SK-N-SH (cell line): ENCODE data around the gene ATG2A. TPM values are rescaled to one million over a fixed set of nuclear protein-coding genes. Genes with fewer than 3 reads are reported as not detected.
A peak's percentile ranks its signal among the peaks of the same experiment; 100 is the strongest.

Source experiments
- CTCF ChIA-PET: fragments of 300-600, 350-600 bp; formaldehyde crosslinking; extraction: SDS; loops from one replicate; lab custom pipeline; 2021; lab: Yijun Ruan, JAX
- POLR2A ChIA-PET: fragments of 350-600 bp; sonication (Branson Sonifier 250); formaldehyde crosslinking; extraction: SDS; loops from one replicate; lab custom pipeline; 2020; ENCODE audit warnings: antibody characterized with exemption, inconsistent platforms; lab: Yijun Ruan, JAX
- DNase-seq: peaks from one replicate; pipeline ENCODE4 v3.0.0; 2012
- H2AFZ ChIP-seq: fragments of 200-600 bp; sonication (generic); 2 replicates; pipeline ENCODE4 v1.8.1; 2016; ENCODE audit warnings: antibody characterized with exemption, mild to moderate bottlenecking, low read depth
- H3F3A ChIP-seq: fragments of 200-600 bp; sonication (generic); replicated peaks from 2 replicates; pipeline ENCODE3; 2016; ENCODE audit warnings: antibody characterized with exemption, mild to moderate bottlenecking; ENCODE audit not compliant: insufficient read depth
- H3K27ac ChIP-seq, 2 experiments: fragments of 200-500 bp in 1 of 2; fragments of 200-600 bp in 1 of 2; sonication (Bioruptor generic) in 1 of 2; sonication (generic), shearing (Covaris generic) in 1 of 2; 2 replicates each; pipeline versions ENCODE4 v1.5.1 to v1.6.1; 2014 to 2016; ENCODE audit warnings: low read depth in 2 of 2, inconsistent platforms in 1 of 2, low read length in 1 of 2, mild to moderate bottlenecking in 1 of 2, mixed read lengths in 1 of 2
- H3K27me3 ChIP-seq: fragments of 200-600 bp; sonication (generic), shearing (Covaris generic); 2 replicates; pipeline ENCODE4 v1.6.1; 2016; ENCODE audit warnings: mixed run types; ENCODE audit not compliant: insufficient read depth
- H3K36me3 ChIP-seq, 2 experiments: fragments of 200-500 bp in 1 of 2; fragments of 200-600 bp in 1 of 2; sonication (Bioruptor generic) in 1 of 2; sonication (generic) in 1 of 2; replicated peaks in 1 of 2; 2 replicates each; pipeline versions ENCODE3 to v1.5.1; 2014 to 2016; ENCODE audit warnings: low read length in 1 of 2, mild to moderate bottlenecking in 1 of 2; ENCODE audit not compliant: insufficient read depth in 2 of 2, control insufficient read depth in 1 of 2
- H3K4me1 ChIP-seq, 2 experiments: fragments of 200-500 bp in 1 of 2; fragments of 200-600 bp in 1 of 2; sonication (Bioruptor generic) in 1 of 2; sonication (generic), shearing (Covaris generic) in 1 of 2; 2 replicates each; pipeline versions ENCODE4 v1.5.1 to v1.6.1; 2014 to 2016; ENCODE audit warnings: low read depth in 1 of 2, low read length in 1 of 2, mixed run types in 1 of 2; ENCODE audit not compliant: insufficient read depth in 2 of 2, control insufficient read depth in 1 of 2
- H3K4me2 ChIP-seq: fragments of 200-600 bp; sonication (generic), shearing (Covaris generic); 2 replicates; pipeline ENCODE4 v1.6.1; 2017; ENCODE audit warnings: mixed run types
- H3K4me3 ChIP-seq, 2 experiments: fragments of 200-500 bp in 1 of 2; fragments of 200-600 bp in 1 of 2; sonication (Bioruptor generic) in 1 of 2; sonication (generic), shearing (Covaris generic) in 1 of 2; 2 replicates each; pipeline versions ENCODE4 v1.5.1 to v1.8.1; 2014 to 2016; ENCODE audit warnings: low read depth in 2 of 2, inconsistent platforms in 1 of 2, low read length in 1 of 2, mild to moderate bottlenecking in 1 of 2, mixed read lengths in 1 of 2, moderate library complexity in 1 of 2
- H3K79me2 ChIP-seq: fragments of 200-600 bp; sonication (generic); 2 replicates; pipeline ENCODE4 v1.8.1; 2017; ENCODE audit warnings: mild to moderate bottlenecking; ENCODE audit not compliant: insufficient read depth
- H3K9ac ChIP-seq: fragments of 200-600 bp; sonication (generic); 2 replicates; pipeline ENCODE4 v1.6.1; 2017; ENCODE audit warnings: mixed run types
- H3K9me2 ChIP-seq: fragments of 200-600 bp; sonication (generic); 2 replicates; pipeline ENCODE4 v1.6.1; 2017; ENCODE audit warnings: mixed run types
- H3K9me3 ChIP-seq: fragments of 200-600 bp; sonication (generic); 2 replicates; pipeline ENCODE4 v1.6.1; 2017; ENCODE audit warnings: mixed run types, mild to moderate bottlenecking, moderate library complexity
- H4K20me1 ChIP-seq: fragments of 200-600 bp; sonication (generic); 2 replicates; pipeline ENCODE4 v1.6.1; 2017; ENCODE audit warnings: mild to moderate bottlenecking, mixed run types; ENCODE audit not compliant: insufficient read depth
- CTCF ChIP-seq: fragments of 200-600 bp; sonication (generic); IDR thresholded peaks from 2 replicates; pipeline ENCODE4 v1.6.1; 2017; ENCODE audit warnings: antibody characterized with exemption, mild to moderate bottlenecking, moderate library complexity
- GABPA ChIP-seq: IDR thresholded peaks from 2 replicates; pipeline ENCODE4 v1.4.0; 2012; ENCODE audit warnings: low read depth, mild to moderate bottlenecking
- JUND ChIP-seq: IDR thresholded peaks from 2 replicates; pipeline ENCODE4 v1.4.0; 2012
- MEF2A ChIP-seq: IDR thresholded peaks from 2 replicates; pipeline ENCODE4 v1.4.0; 2012; ENCODE audit warnings: low read depth, borderline replicate concordance
- RAD21 ChIP-seq: IDR thresholded peaks from 2 replicates; pipeline ENCODE4 v1.6.1; 2012; ENCODE audit warnings: mild to moderate bottlenecking, low read length
- REST ChIP-seq: IDR thresholded peaks from 2 replicates; pipeline ENCODE4 v1.6.1; 2012; ENCODE audit warnings: mild to moderate bottlenecking, low read depth, low read length, moderate library complexity
- USF1 ChIP-seq: IDR thresholded peaks from 2 replicates; pipeline ENCODE4 v1.4.0; 2012; ENCODE audit warnings: low read depth, borderline replicate concordance
- USF2 ChIP-seq: fragments of 150-350 bp; IDR thresholded peaks from 2 replicates; pipeline ENCODE4 v1.6.1; 2017; ENCODE audit warnings: antibody characterized with exemption, low read length, low read depth, borderline replicate concordance
- YY1 ChIP-seq: IDR thresholded peaks from 2 replicates; pipeline ENCODE4 v1.4.0; 2012; ENCODE audit warnings: low read depth, mild to moderate bottlenecking
- WGBS: methylation state at CpG from one replicate; pipeline ENCODE4 v1.1.6; 2017; ENCODE audit warnings: low lambda C conversion rate; 5-methylcytosine and 5-hydroxymethylcytosine counted together
- polyA plus RNA-seq, 3 experiments: library from polyadenylated mRNA; depleted of rRNA; stranded (reverse); fragments of >200 nt; gene quantifications; 2 replicates each; pipeline ENCODE4 v1.2.3, GENCODE V29; 2012

ATG2A gene
- polyA plus RNA-seq, 1 of the 3 experiments (the other 2 are of a cell fraction), result 7.1 TPM

GRCh38 chr11:64919627-64920026, 2.6 kb upstream of the ATG2A start:
- H3F3A ChIP-seq, result no peaks in the 10 kb centered on the region
- H3K4me2 ChIP-seq, result no peak overlapping the region
- no peaks in the 10 kb centered on the region for H3K27me3 ChIP-seq
- WGBS, result 89% methylated on average over 8 of the region's 8 CpGs
- peaks cover 15 to 17% of the 10 kb centered on the region in 2 experiments; a peak in 3 of 4 replicates for H3K4me1 ChIP-seq
- TF ChIP-seq USF1, result no peak
- H3K27ac ChIP-seq, result no peak overlapping the region
- no peak for DNase-seq
- no peak overlapping the region for H2AFZ ChIP-seq
- H3K36me3 ChIP-seq, result no peaks in the 10 kb centered on the region
- ChIA-PET CTCF (interaction anchor here (1.0 to 2.2 kb wide), 4 partner anchors 26 to 79 kb away, joined by 3 to 5 read pairs (median 4); partner anchors contain the start of gene CDC42BPG), POLR2A (no interaction called here)
- H3K9ac ChIP-seq, result no peak overlapping the region
- peaks cover 17% of the 10 kb centered on the region; the same call in 1 of the 2 replicates for H3K79me2 ChIP-seq
- no peaks in the 10 kb centered on the region for H4K20me1 ChIP-seq
- no peaks in the 10 kb centered on the region for H3K9me3 ChIP-seq
- H3K4me3 ChIP-seq, result no peak overlapping the region
- H3K9me2 ChIP-seq, result no peaks in the 10 kb centered on the region

GRCh38 chr11:64918017-64918416, 1.0 kb upstream of the ATG2A start:
- peak overlapping the region; percentile 92 for H3K4me2 ChIP-seq
- CTCF ChIA-PET, result interaction anchor here (0.5 to 2.5 kb wide), 11 partner anchors 16 to 549 kb away, joined by 3 to 8 read pairs (median 3); partner anchors contain the start of genes ARL2 and BATF2
- peaks cover 16% of the 10 kb centered on the region; the same call in 1 of the 2 replicates for H3K79me2 ChIP-seq
- no peaks in the 10 kb centered on the region for H3K9me2 ChIP-seq
- WGBS, result 23% methylated on average over 4 of the region's 4 CpGs
- H3K36me3 ChIP-seq, result peaks cover 0 to 13% of the 10 kb centered on the region in 2 experiments
- no peaks in the 10 kb centered on the region for H4K20me1 ChIP-seq
- peak overlapping the region; percentile 94 for H2AFZ ChIP-seq
- POLR2A ChIA-PET, result no interaction called here
- H3F3A ChIP-seq, result no peaks in the 10 kb centered on the region
- peak overlapping the region; percentile 70 to 96 for H3K4me3 ChIP-seq
- H3K9ac ChIP-seq, result peak overlapping the region; percentile 78
- peaks cover 8 to 15% of the 10 kb centered on the region in 2 experiments; a peak in 3 of 4 replicates for H3K4me1 ChIP-seq
- no peaks in the 10 kb centered on the region for H3K9me3 ChIP-seq
- H3K27me3 ChIP-seq, result no peaks in the 10 kb centered on the region
- no peak for DNase-seq
- TF ChIP-seq YY1 (peak; percentile 43; the same call in 1 of the 2 replicates), CTCF (peak; percentile 46), GABPA (no peak), JUND (no peak), MEF2A (no peak), RAD21 (peak; percentile 42; the same call in 1 of the 2 replicates), REST (peak; percentile 69), USF2 (no peak)
- H3K27ac ChIP-seq, result peak overlapping the region; percentile 58 to 77; a peak in 3 of 4 replicates
